Measurements from ENCODE around the gene UGT1A6. TPM values are rescaled to one million over a fixed set of nuclear protein-coding genes. Genes with fewer than 3 reads are reported as not detected.
A peak's percentile ranks its signal among the peaks of the same experiment; 100 is the strongest.

The UGT1A6 gene
- total and polyA plus RNA-seq, 2 of the 13 experiments (the other 11 are each of a cell fraction or from before 2014, with no cell fraction given) = 0.25 TPM; not detected in 1

- TF ChIP-seq ZBTB33 (CRISPR knock-in tag; IDR thresholded peaks at IDR 0.05) (0 out of 2 replicates have a peak, but pooled peaks have one; percentile 10), FOXA3 (CRISPR knock-in tag; IDR thresholded peaks at IDR 0.05) (peak; percentile 90), ZNF446 (CRISPR knock-in tag; IDR thresholded peaks at IDR 0.05) (0 out of 2 replicates have a peak, but pooled peaks have one; percentile 28), KDM6A (CRISPR knock-in tag; IDR thresholded peaks at IDR 0.05; ENCODE audit: low read depth) (0 out of 2 replicates have a peak, but pooled peaks have one; percentile 30), MED1 (CRISPR knock-in tag; IDR thresholded peaks at IDR 0.05) (peak; percentile 45; the same call in 1 of the 2 replicates), ATF2 (CRISPR knock-in tag; IDR thresholded peaks at IDR 0.05) (0 out of 2 replicates have a peak, but pooled peaks have one; percentile 41), GFI1 (CRISPR knock-in tag; IDR thresholded peaks at IDR 0.05; ENCODE audit: borderline replicate concordance) (0 out of 2 replicates have a peak, but pooled peaks have one; percentile 13), POGZ (CRISPR knock-in tag; IDR thresholded peaks at IDR 0.05) (peak; percentile 80), ZNF331 (CRISPR knock-in tag; IDR thresholded peaks at IDR 0.05) (peak; percentile 40; the same call in 1 of the 2 replicates), ZNF792 (CRISPR knock-in tag; IDR thresholded peaks at IDR 0.05) (peak; percentile 14), DPF2 (CRISPR knock-in tag; IDR thresholded peaks at IDR 0.05; ENCODE audit: borderline replicate concordance, low read depth) (0 out of 2 replicates have a peak, but pooled peaks have one; percentile 53), ZNF709 (CRISPR knock-in tag; IDR thresholded peaks at IDR 0.05) (peak; percentile 88; the same call in 1 of the 2 replicates), ZNF607 (CRISPR knock-in tag; IDR thresholded peaks at IDR 0.05; ENCODE audit: borderline replicate concordance) (peak; percentile 60; the same call in 1 of the 2 replicates), ERF (CRISPR knock-in tag; IDR thresholded peaks at IDR 0.05) (peak; percentile 79), ZNF276 (CRISPR knock-in tag; IDR thresholded peaks at IDR 0.05; ENCODE audit: low read depth) (peak; percentile 92), KDM2A (CRISPR knock-in tag; IDR thresholded peaks at IDR 0.05; ENCODE audit: borderline replicate concordance, low read depth) (peak; percentile 60; the same call in 1 of the 2 replicates), NR2C2 (CRISPR knock-in tag; IDR thresholded peaks at IDR 0.05; ENCODE audit: borderline replicate concordance) (0 out of 2 replicates have a peak, but pooled peaks have one; percentile 43), MEIS1 (CRISPR knock-in tag; IDR thresholded peaks at IDR 0.05; ENCODE audit: borderline replicate concordance) (peak; percentile 85; the same call in 1 of the 2 replicates), ZBTB7B (CRISPR knock-in tag; IDR thresholded peaks at IDR 0.05) (0 out of 2 replicates have a peak, but pooled peaks have one; percentile 29), ZNF670 (CRISPR knock-in tag; IDR thresholded peaks at IDR 0.05; ENCODE audit: borderline replicate concordance) (peak; percentile 76; the same call in 1 of the 2 replicates), GATAD2A (CRISPR knock-in tag; IDR thresholded peaks at IDR 0.05) (peak; percentile 42), TBX2 (CRISPR knock-in tag; IDR thresholded peaks at IDR 0.05; ENCODE audit: borderline replicate concordance) (peak; percentile 60; the same call in 1 of the 2 replicates)
- TF ChIP-seq, protein P1, sequence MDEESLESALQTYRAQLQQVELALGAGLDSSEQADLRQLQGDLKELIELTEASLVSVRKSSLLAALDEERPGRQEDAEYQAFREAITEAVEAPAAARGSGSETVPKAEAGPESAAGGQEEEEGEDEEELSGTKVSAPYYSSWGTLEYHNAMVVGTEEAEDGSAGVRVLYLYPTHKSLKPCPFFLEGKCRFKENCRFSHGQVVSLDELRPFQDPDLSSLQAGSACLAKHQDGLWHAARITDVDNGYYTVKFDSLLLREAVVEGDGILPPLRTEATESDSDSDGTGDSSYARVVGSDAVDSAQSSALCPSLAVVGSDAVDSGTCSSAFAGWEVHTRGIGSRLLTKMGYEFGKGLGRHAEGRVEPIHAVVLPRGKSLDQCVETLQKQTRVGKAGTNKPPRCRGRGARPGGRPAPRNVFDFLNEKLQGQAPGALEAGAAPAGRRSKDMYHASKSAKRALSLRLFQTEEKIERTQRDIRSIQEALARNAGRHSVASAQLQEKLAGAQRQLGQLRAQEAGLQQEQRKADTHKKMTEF (CRISPR knock-in tag; IDR thresholded peaks at IDR 0.05) = peak; percentile 76
These were observed 44.4 kb downstream of the UGT1A6 start (continued) for GRCh38 chr2:233736868-233737653.

Measured in HepG2 (cell line).